Osteocyte (in vitro differentiated cells): Measurements from ENCODE around the gene CALML4. TPM values are rescaled to one million over a fixed set of nuclear protein-coding genes. Genes with fewer than 3 reads are reported as not detected.
"Not testable (repeated sequence)": the region's sequence is repeated elsewhere in the genome, so short reads cannot be mapped to it uniquely, and the experiment has no call there.

Experiments
- DNase-seq: peaks from one replicate; pipeline ENCODE4 v3.0.0; 2021; ENCODE audit warnings: mixed read lengths; ENCODE audit not compliant: unreplicated experiment; ENCODE audit errors: extremely low spot score
- H3K27ac Mint-ChIP-seq: one replicate; pipeline ENCODE4 v1.8.0; 2021; ENCODE audit warnings: mild to moderate bottlenecking, mixed read lengths; ENCODE audit not compliant: unreplicated experiment
- H3K27me3 Mint-ChIP-seq: one replicate; pipeline ENCODE4 v1.8.0; 2021; ENCODE audit warnings: mixed read lengths; ENCODE audit not compliant: unreplicated experiment
- H3K36me3 Mint-ChIP-seq: one replicate; pipeline ENCODE4 v1.8.0; 2021; ENCODE audit warnings: mixed read lengths; ENCODE audit not compliant: unreplicated experiment
- H3K4me1 Mint-ChIP-seq: one replicate; pipeline ENCODE4 v1.8.0; 2021; ENCODE audit warnings: mixed read lengths; ENCODE audit not compliant: unreplicated experiment
- H3K4me3 Mint-ChIP-seq: one replicate; pipeline ENCODE4 v1.8.0; 2021; ENCODE audit warnings: mild to moderate bottlenecking, moderate library complexity, mixed read lengths; ENCODE audit not compliant: unreplicated experiment
- H3K9me3 Mint-ChIP-seq: one replicate; pipeline ENCODE4 v1.8.0; 2021; ENCODE audit warnings: mixed read lengths; ENCODE audit not compliant: unreplicated experiment
- CTCF ChIP-seq: fragments of 200-600 bp; sonication (generic); IDR thresholded peaks from 2 replicates; pipeline ENCODE4 v1.5.0; 2021; ENCODE audit warnings: antibody characterized with exemption, mild to moderate bottlenecking, moderate library complexity
- total RNA-seq: library from RNA; stranded (reverse); gene quantifications from 2 replicates; pipeline ENCODE4 v1.2.1, GENCODE V29; 2021

The CALML4 gene
- total RNA-seq, 1 donor from 2014 or later: 2.0 TPM

- Mint-ChIP-seq H3K9me3 (no peaks in the 10 kb centered on the region), H3K27me3 (no peaks in the 10 kb centered on the region), H3K36me3 (no peaks in the 10 kb centered on the region), H3K4me1 (peaks cover 16% of the 10 kb centered on the region), H3K27ac (no peak overlapping the region), H3K4me3 (no peak overlapping the region)
- peak; percentile 15 for DNase-seq
- TF ChIP-seq CTCF: no peak
Observed at GRCh38 chr15:68224546-68225250, 19.6 kb upstream of the CALML4 start.

GRCh38 chr15:68224108-68224507, 19.0 kb upstream of the CALML4 start:
- Mint-ChIP-seq H3K4me3 (no peak overlapping the region), H3K9me3 (no peaks in the 10 kb centered on the region), H3K4me1 (peaks cover 16% of the 10 kb centered on the region), H3K36me3 (no peaks in the 10 kb centered on the region), H3K27me3 (no peaks in the 10 kb centered on the region), H3K27ac (no peak overlapping the region)
- DNase-seq: no peak
- TF ChIP-seq CTCF: no peak

GRCh38 chr15:68223171-68223570, 18.0 kb upstream of the CALML4 start:
- no peaks in the 10 kb centered on the region for H3K27me3 Mint-ChIP-seq
- DNase-seq: peak; percentile 63
- H3K9me3 Mint-ChIP-seq: no peaks in the 10 kb centered on the region
- H3K4me1 Mint-ChIP-seq: peaks cover 9% of the 10 kb centered on the region
- no peak overlapping the region for H3K4me3 Mint-ChIP-seq
- TF ChIP-seq CTCF: no peak
- H3K36me3 Mint-ChIP-seq: no peaks in the 10 kb centered on the region
- H3K27ac Mint-ChIP-seq: no peak overlapping the region

GRCh38 chr15:68222432-68222743, 17.3 kb upstream of the CALML4 start:
- not testable (repeated sequence) for H3K36me3 Mint-ChIP-seq, H3K9me3 Mint-ChIP-seq, H3K27ac Mint-ChIP-seq, H3K4me1 Mint-ChIP-seq, DNase-seq, H3K27me3 Mint-ChIP-seq, H3K4me3 Mint-ChIP-seq

GRCh38 chr15:68221530-68222431, 16.6 kb upstream of the CALML4 start:
- peak; percentile 78 for DNase-seq
- H3K27ac Mint-ChIP-seq, H3K4me3 Mint-ChIP-seq, H3K4me1 Mint-ChIP-seq, H3K36me3 Mint-ChIP-seq, H3K9me3 Mint-ChIP-seq, H3K27me3 Mint-ChIP-seq: not testable (repeated sequence)

GRCh38 chr15:68220967-68221366, 15.8 kb upstream of the CALML4 start:
- H3K36me3 Mint-ChIP-seq: peaks cover 2% of the 10 kb centered on the region
- no peak overlapping the region for H3K4me3 Mint-ChIP-seq
- no peak for TF ChIP-seq CTCF
- H3K4me1 Mint-ChIP-seq: peaks cover 1% of the 10 kb centered on the region
- no peaks in the 10 kb centered on the region for H3K9me3 Mint-ChIP-seq
- no peak overlapping the region for H3K27ac Mint-ChIP-seq
- H3K27me3 Mint-ChIP-seq: no peaks in the 10 kb centered on the region
- DNase-seq: peak; percentile 70
